Gastroesophageal sphincter (tissue), 3 donors: ENCODE data around the gene FAM9C.

Experiments
- CTCF ChIP-seq, 4 experiments: fragments of 200-600 bp in 2 of 4; fragments of 450-650 bp in 2 of 4; sonication (generic) in 1 of 4; IDR thresholded peaks; one replicate each; pipeline ENCODE4 v1.5.1; 2017 to 2019; ENCODE audit warnings: antibody characterized with exemption in 4 of 4, mild to moderate bottlenecking in 2 of 4, moderate library complexity in 2 of 4
- EP300 ChIP-seq: sonication (generic); formaldehyde crosslinking; IDR thresholded peaks from one replicate; pipeline ENCODE4 v1.6.1; 2017; ENCODE audit warnings: antibody characterized with exemption, mild to moderate bottlenecking
- POLR2A ChIP-seq, 2 donors: fragments of 450-650 bp; IDR thresholded peaks; one replicate each; pipeline ENCODE4 v1.6.1; 2017; ENCODE audit warnings: antibody characterized with exemption in 2 of 2, mild to moderate bottlenecking in 2 of 2, moderate library complexity in 1 of 2
- POLR2AphosphoS5 ChIP-seq: sonication (generic); formaldehyde crosslinking; IDR thresholded peaks from one replicate; pipeline ENCODE4 v1.6.1; 2017; ENCODE audit warnings: antibody characterized with exemption

DNA sequence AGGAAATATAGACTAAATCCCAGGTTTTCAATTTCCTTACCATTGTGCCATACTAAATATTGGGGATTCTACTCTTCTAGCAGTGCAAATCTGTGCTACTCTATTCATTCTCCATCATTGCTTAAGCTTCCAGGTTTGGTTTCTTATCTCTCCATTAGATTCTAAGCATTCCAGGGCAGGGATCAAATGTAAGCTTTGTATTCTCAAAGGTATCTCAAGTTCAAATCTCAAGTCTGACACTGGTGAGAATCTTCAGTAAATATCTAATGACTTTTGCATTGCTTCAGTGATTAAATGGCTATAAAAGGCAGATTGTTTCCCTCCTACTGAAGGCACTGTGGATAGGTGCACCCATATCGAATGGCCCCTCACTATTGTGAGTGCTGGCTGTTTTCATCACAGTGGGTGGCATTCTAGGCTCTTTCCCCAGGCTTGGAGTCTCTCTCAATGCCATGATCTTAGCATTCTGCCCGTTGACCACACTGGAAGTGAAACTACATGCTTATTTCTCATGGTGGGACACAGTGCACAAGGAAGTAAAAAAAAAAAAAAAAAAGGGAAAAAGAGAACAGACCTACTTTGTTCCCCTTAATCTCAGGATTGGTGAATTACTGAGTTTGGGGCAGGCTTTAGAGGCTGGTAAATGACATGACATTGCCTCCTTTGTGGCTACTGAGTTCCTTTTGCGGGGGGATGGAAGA is 28.7 kb downstream of the FAM9C start:
- TF ChIP-seq POLR2A (IDR thresholded peaks at IDR 0.05) (no peak), CTCF (IDR thresholded peaks at IDR 0.05) (no peak), POLR2AphosphoS5 (no peak), EP300 (no peak)
